Esophagus (tissue), 2 donors: ENCODE results near the gene KRTAP10-5. TPM values are rescaled to one million over a fixed set of nuclear protein-coding genes. Genes with fewer than 3 reads are reported as not detected.

ENCODE experiments used
- H3K27ac ChIP-seq, 2 donors: one replicate each; pipeline ENCODE4 v1.5.1; 2013; ENCODE audit warnings: low read depth in 2 of 2, mild to moderate bottlenecking in 2 of 2, inconsistent platforms in 1 of 2, low read length in 1 of 2, moderate library complexity in 1 of 2
- H3K27me3 ChIP-seq, 2 donors: one replicate each; pipeline ENCODE4 v1.6.1; 2013; ENCODE audit warnings: low read length in 2 of 2, control low read depth in 1 of 2, mild to moderate bottlenecking in 1 of 2; ENCODE audit not compliant: insufficient read depth in 2 of 2, control insufficient read depth in 1 of 2
- H3K36me3 ChIP-seq, 2 donors: one replicate each; pipeline ENCODE4 v1.6.1; 2013; ENCODE audit warnings: low read length in 1 of 2; ENCODE audit not compliant: control insufficient read depth in 2 of 2, insufficient read depth in 2 of 2
- H3K4me1 ChIP-seq, 2 donors: one replicate each; pipeline ENCODE4 v1.6.1; 2013; ENCODE audit warnings: low read length in 1 of 2; ENCODE audit not compliant: control insufficient read depth in 2 of 2, insufficient read depth in 2 of 2
- H3K4me3 ChIP-seq, 2 donors: one replicate each; pipeline ENCODE4 v1.5.1; 2013; ENCODE audit warnings: low read length in 2 of 2, mild to moderate bottlenecking in 2 of 2, low read depth in 1 of 2, moderate library complexity in 1 of 2
- H3K9me3 ChIP-seq, 2 donors: one replicate each; pipeline ENCODE4 v1.6.1; 2013; ENCODE audit warnings: mild to moderate bottlenecking in 2 of 2, low read depth in 1 of 2, low read length in 1 of 2, moderate library complexity in 1 of 2; ENCODE audit not compliant: control insufficient read depth in 2 of 2, insufficient read depth in 1 of 2
- WGBS, 2 donors: extraction: QIAGEN DNeasy Blood & Tissue Kit; methylation state at CpG; one replicate each; pipeline ENCODE4 v1.1.7; 2013; 5-methylcytosine and 5-hydroxymethylcytosine counted together
- polyA plus RNA-seq, 2 donors: library from polyadenylated mRNA; stranded (reverse); fragments of 200-250 nt; gene quantifications; one replicate each; pipeline ENCODE4 v1.2.3, GENCODE V29; 2013
- donor health status: healthy with polysubstance abuse.
- donor health status: Bipolar disorder and iron deficiency.

The KRTAP10-5 gene
- polyA plus RNA-seq, 2 donors, result not detected

DNA sequence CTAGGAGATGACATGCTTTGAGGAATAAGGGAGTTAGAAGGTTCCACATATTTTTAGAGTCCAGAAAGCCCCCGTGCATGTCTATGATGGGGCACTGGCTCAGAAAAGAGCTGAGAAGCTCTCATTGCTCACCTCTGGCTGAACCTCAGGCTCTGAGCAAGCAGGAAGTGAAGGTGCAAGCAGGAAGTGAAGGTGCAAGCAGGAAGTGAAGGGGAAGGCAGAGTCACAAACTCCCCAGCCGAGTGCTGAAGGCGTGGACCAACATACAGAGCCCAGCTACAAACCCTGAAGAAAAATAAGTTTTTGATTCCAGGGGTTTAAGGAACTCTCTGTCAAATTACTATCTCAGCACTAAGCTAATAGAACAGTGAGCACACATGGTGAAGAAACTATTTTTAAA, 38.5 kb upstream of the KRTAP10-5 start:
- Histone ChIP-seq H3K4me3 (no peak overlapping the region), H3K27ac (no peak overlapping the region), H3K27me3 (no peaks in the 10 kb centered on the region), H3K9me3 (no peaks in the 10 kb centered on the region), H3K4me1 (no peaks in the 10 kb centered on the region), H3K36me3 (no peaks in the 10 kb centered on the region)
- 64 to 67% methylated on average over 3 of the region's 3 CpGs for WGBS, 2 donors

DNA sequence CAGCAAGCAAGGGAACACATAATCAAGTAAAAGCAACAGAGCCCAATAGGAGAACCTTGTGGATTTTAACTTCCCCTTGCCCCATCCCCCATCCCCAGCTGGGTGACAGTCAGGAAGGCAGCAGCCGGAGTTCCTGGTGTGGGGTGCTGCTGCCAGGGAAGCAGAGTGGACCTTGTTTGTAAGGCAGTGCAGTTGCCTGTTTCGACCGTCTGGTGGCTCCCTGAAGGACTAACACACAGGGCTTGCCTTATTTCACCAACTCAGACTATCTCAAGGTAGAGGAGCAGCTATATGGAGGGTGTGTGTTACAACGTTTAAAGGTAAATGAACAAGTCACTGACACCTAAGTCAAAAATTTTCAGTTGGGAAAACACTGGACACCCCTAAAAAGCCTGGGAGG, 38.1 kb upstream of the KRTAP10-5 start:
- 32 to 46% methylated on average over 4 of the region's 4 CpGs for WGBS, 2 donors
- no peaks in the 10 kb centered on the region for H3K27me3 ChIP-seq
- H3K36me3 ChIP-seq, result no peaks in the 10 kb centered on the region
- no peak overlapping the region for H3K27ac ChIP-seq
- no peaks in the 10 kb centered on the region for H3K9me3 ChIP-seq
- no peaks in the 10 kb centered on the region for H3K4me1 ChIP-seq
- no peak overlapping the region for H3K4me3 ChIP-seq

DNA sequence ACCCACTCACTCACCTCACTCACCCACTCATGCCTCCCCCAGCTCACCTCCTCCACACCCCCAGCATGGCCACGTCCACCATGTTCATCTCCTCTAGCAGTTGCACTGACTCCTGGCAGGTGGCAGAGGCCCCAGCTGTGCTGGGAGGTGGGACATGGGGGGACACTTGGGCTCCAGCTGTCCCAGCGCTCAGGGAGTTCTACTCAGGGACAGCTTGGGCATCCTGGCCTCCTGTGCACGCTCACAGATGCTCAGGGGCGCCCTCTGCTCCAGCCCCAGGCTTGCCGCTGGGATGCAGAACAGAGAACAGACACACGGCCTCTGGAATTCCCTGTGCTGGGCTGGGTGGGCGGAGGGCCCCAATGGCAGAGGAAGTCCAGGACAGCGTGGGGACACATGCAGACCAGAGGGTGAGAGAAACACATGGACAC, 36.7 kb upstream of the KRTAP10-5 start:
- Histone ChIP-seq H3K4me3 (no peak overlapping the region), H3K36me3 (no peaks in the 10 kb centered on the region), H3K27me3 (no peaks in the 10 kb centered on the region), H3K4me1 (no peaks in the 10 kb centered on the region), H3K9me3 (peaks cover 0 to under 1% of the 10 kb centered on the region in 2 donors), H3K27ac (no peak overlapping the region)
- WGBS, 2 donors, result 59 to 64% methylated on average over 8 of the region's 8 CpGs

DNA sequence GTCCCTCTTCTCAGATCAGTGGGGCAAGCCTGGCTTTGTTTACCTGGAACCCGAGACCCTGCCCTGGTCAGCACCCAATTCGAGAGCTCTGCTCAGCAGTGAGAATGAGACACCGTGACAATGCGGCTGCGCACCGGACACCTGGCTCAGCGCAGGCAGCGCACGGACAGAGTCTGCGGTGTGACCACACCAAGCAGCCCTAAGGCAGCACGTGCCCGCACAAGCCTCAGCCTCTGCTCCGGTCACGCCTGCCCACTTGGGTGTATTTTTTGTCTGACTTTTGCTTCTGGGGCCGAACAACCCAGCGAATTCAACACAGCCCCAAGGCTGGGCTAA, 36.2 kb upstream of the KRTAP10-5 start:
- WGBS, 2 donors, result 46 to 63% methylated on average over 16 of the region's 16 CpGs
- no peaks in the 10 kb centered on the region for H3K4me1 ChIP-seq

DNA sequence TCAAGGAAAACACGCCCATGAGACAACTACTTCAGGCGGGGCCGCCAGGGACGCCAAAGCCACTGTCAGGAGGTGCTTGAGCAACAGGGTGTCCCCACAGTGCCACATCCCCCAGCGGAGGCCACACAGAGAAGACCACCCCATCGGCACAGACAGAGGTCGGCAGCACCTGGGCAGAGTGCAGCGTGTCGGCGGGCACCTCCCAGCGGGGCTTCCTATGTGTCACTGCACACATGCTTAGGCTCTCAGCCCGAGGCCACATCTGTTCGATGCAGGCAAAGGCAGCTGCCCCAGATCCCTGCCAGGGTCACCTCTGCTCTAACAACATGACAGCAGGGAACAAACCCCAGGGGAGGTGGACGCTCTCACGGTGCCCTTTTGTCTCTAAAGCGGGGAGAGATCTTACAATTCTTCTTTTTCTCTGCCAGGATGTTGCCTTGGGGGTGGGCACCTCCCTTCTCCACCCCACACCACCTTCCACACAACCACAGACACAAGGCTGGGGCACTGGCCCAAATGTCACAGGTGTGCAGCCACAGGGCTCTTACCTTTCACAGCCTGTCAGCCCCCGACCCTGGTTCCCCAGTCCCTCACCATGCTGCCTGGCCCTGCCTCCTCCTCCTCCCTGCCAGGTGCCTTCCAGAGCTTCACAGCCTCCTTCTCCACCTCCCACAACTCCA, 35.6 kb upstream of the KRTAP10-5 start:
- H3K27me3 ChIP-seq, result no peaks in the 10 kb centered on the region

More for the DNA sequence above, 36.2 kb upstream of the KRTAP10-5 start:
- Histone ChIP-seq H3K4me3 (no peak overlapping the region), H3K36me3 (no peaks in the 10 kb centered on the region), H3K9me3 (peaks cover 0 to 5% of the 10 kb centered on the region in 2 donors), H3K27me3 (no peaks in the 10 kb centered on the region), H3K27ac (no peak overlapping the region)

DNA sequence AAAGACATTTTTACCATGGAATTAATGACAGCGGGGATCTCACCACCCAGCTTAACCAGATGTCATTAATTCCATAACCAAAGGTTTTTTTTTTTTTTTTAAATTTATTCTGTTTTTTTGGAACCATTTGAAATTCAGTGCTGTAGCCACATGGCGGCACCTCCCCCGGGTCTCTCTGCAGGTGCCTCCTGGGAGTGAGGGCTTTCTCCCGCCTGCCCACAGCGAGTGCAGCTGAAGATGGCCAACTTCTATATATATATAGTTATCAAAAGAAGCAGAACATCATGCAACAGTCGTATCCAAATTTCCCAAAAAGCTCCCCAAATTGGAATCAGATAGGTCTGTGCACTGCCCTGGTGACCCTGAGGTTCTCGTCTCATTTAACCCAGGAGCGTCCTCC, 35.1 kb upstream of the KRTAP10-5 start:
- WGBS, 2 donors, result 74 to 77% methylated on average over 8 of the region's 8 CpGs
- no peaks in the 10 kb centered on the region for H3K4me1 ChIP-seq
- no peaks in the 10 kb centered on the region for H3K36me3 ChIP-seq
- H3K27me3 ChIP-seq, result no peaks in the 10 kb centered on the region
- H3K27ac ChIP-seq, result no peak overlapping the region
- H3K4me3 ChIP-seq, result no peak overlapping the region
- H3K9me3 ChIP-seq, result peaks cover under 1 to 8% of the 10 kb centered on the region in 2 donors

More for the DNA sequence above, 35.6 kb upstream of the KRTAP10-5 start:
- Histone ChIP-seq H3K36me3 (no peaks in the 10 kb centered on the region), H3K4me3 (no peak overlapping the region), H3K4me1 (no peaks in the 10 kb centered on the region), H3K9me3 (peaks cover 0 to 6% of the 10 kb centered on the region in 2 donors), H3K27ac (no peak overlapping the region)
- 55 to 64% methylated on average over 17 of the region's 17 CpGs for WGBS, 2 donors

DNA sequence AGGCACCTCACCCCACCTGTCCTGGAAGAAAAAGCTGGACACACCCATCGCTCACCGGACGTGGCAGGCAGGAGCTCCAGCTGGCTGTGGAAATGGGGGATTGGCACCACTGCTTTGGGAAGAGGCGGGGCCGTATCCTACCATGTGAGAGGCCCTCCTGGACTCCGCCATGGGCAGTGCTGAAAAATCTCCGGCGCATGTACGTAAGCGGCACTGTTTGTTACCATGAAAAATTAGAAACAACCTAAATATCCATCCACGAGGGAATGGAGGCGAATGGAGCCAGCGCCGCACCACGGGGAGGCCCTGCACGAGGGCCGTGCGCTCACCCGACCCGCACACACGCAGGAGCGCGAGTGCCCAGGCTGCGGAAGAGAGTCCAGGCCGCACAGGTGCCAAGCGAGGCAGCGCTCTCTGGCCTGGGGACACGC, 34.6 kb upstream of the KRTAP10-5 start:
- Histone ChIP-seq H3K27me3 (no peaks in the 10 kb centered on the region), H3K36me3 (no peaks in the 10 kb centered on the region), H3K27ac (no peak overlapping the region), H3K9me3 (peaks cover 2 to 9% of the 10 kb centered on the region in 2 donors), H3K4me3 (no peak overlapping the region), H3K4me1 (no peaks in the 10 kb centered on the region)
- WGBS, 2 donors, result 81 to 83% methylated on average over 28 of the region's 28 CpGs

DNA sequence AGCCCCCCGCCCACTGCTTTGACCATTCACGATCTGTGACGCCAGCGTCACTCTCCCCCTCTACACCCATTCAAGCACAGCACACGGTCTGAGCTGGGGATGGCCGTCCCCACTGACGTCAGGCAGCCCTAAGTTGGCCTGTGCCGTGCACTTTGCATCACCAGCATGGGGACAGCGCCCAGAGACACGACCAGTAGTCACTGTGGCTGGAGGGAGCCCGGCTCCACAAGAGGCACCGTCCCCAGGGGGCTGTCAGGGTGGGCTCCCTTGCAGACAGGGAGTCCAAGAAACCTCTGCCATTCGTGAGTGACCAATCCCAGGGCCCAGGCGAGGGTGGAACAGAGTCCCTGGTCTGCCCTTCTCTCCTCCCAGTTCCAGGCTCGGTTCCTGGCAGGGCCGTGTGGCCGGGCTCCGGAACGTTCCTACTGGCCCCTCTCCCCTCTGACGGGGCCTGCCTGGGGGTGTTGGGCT, 33.8 kb upstream of the KRTAP10-5 start:
- H3K27me3 ChIP-seq, result no peaks in the 10 kb centered on the region
- H3K9me3 ChIP-seq, result peaks cover 2 to 9% of the 10 kb centered on the region in 2 donors
- no peaks in the 10 kb centered on the region for H3K4me1 ChIP-seq
- no peak overlapping the region for H3K27ac ChIP-seq
- 81 to 83% methylated on average over 20 of the region's 20 CpGs for WGBS, 2 donors
- H3K36me3 ChIP-seq, result no peaks in the 10 kb centered on the region
- no peak overlapping the region for H3K4me3 ChIP-seq

DNA sequence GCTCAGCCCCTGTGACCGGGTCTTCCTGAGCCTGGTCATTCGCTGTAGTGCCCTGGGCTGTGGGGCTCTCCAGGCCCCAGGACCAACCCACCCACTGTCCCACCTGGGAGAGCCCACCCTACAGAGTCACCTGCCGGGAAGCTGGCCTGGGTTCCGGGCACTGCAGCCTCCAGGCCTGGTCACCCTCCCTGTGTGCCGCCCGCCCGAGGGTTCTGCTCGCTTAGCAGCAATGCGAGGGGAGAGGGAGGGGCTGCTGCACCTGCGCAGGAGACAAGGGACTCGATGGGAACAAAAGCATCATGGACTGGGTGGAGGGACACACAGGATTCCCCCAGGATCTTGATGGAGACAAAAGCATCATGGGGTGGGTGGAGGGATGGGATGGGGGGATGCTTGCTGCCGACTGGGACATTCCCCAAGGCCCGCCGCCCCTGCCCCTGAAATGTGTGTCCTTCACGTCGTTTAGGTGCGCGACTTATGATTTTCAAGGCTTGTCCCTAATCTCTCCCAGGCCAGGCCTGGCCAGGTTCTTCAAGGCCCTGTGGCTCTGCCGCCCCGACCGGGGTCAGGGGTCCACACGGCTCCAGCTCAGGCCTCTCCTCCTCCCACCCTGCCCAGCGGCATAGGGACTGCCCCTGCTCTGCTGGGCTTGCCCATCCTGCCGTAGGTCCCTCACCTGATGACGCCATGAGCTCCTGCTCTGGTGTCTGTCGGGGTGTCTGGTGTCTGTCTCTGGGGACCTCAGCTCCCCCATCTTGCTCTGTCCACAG, 33.2 kb upstream of the KRTAP10-5 start:
- WGBS, 2 donors, result 85 to 90% methylated on average over 23 to 26 of the region's 26 CpGs
- Histone ChIP-seq H3K4me1 (no peaks in the 10 kb centered on the region), H3K27me3 (no peaks in the 10 kb centered on the region)

More for the DNA sequence above, 33.2 kb upstream of the KRTAP10-5 start:
- Histone ChIP-seq H3K36me3 (no peaks in the 10 kb centered on the region), H3K27ac (no peak overlapping the region), H3K4me3 (no peak overlapping the region), H3K9me3 (peaks cover 2 to 9% of the 10 kb centered on the region in 2 donors)
